Calu3 (cell line): ENCODE results near the gene NOL11. TPM values are rescaled to one million over a fixed set of nuclear protein-coding genes. Genes with fewer than 3 reads are reported as not detected.

Experiments used
- BruUV-seq: library from RNA; stranded (reverse); fragments of 400-500 nt; replicated peaks from 2 replicates; lab custom pipeline; 2021; lab: Mats Ljungman, UMichigan
- CTCF ChIA-PET: fragments of 300-600 bp; sonication (Branson Sonifier 250); formaldehyde crosslinking; loops from one replicate; lab custom pipeline; 2022; ENCODE audit warnings: antibody characterized with exemption; lab: Charles Lee
- DNase-seq: peaks from one replicate; pipeline ENCODE4 v3.0.0; 2022
- H3K27ac Mint-ChIP-seq: one replicate; pipeline ENCODE4 v1.8.0; 2022; ENCODE audit warnings: mixed read lengths; ENCODE audit not compliant: unreplicated experiment
- H3K27me3 Mint-ChIP-seq: one replicate; pipeline ENCODE4 v1.8.0; 2022; ENCODE audit warnings: mixed read lengths; ENCODE audit not compliant: unreplicated experiment
- H3K36me3 Mint-ChIP-seq: one replicate; pipeline ENCODE4 v1.8.0; 2022; ENCODE audit warnings: mild to moderate bottlenecking, moderate library complexity, mixed read lengths; ENCODE audit not compliant: insufficient read depth, unreplicated experiment
- H3K4me1 Mint-ChIP-seq: one replicate; pipeline ENCODE4 v1.8.0; 2022; ENCODE audit warnings: mild to moderate bottlenecking, low read depth, mixed read lengths; ENCODE audit not compliant: unreplicated experiment
- H3K4me3 Mint-ChIP-seq: one replicate; pipeline ENCODE4 v1.8.0; 2022; ENCODE audit warnings: mild to moderate bottlenecking, low read depth, moderate library complexity, mixed read lengths; ENCODE audit not compliant: unreplicated experiment
- H3K9me3 Mint-ChIP-seq: one replicate; pipeline ENCODE4 v1.8.0; 2022; ENCODE audit warnings: low read depth, mixed read lengths; ENCODE audit not compliant: unreplicated experiment
- intact Hi-C: fragments of 100-400 bp; cut with micrococcal nuclease; formaldehyde crosslinking; loops from one replicate; pipeline ENCODE4 v1.10.0; 2022; ENCODE audit not compliant: unreplicated experiment
- total RNA-seq: library from RNA; stranded (reverse); gene quantifications from 2 replicates; pipeline ENCODE4 v1.2.3, GENCODE V29; 2022
- TF ChIP-seq, protein P1 (sequence below): fragments of 200-600 bp; IDR thresholded peaks from one replicate; pipeline ENCODE4 v1.8.0; 2022; ENCODE audit warnings: antibody characterized with exemption; ENCODE audit not compliant: unreplicated experiment

NOL11 gene
- total RNA-seq, 1 experiment from 2014 or later, result 64.8 TPM

DNA sequence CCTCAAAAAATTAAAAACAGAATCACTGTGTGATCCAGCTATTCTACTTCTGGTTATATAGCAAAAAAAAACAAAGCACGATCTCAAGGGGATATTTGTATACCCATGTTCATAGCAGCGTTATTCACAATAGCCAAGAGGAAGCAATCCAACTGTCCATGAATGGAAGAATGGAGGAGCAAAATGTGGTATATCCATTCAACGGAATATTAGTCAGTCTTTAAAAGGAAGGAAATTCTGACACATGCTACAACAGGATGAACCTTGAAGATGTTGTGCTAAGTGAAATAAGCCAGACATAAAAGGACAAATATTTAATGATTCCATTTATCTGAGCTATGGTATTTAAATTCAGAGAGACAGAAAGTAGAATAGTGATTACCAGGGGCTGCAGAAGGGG, 4.6 kb upstream of the NOL11 start:
- H3K36me3 Mint-ChIP-seq, result peaks cover 13% of the 10 kb centered on the region

DNA sequence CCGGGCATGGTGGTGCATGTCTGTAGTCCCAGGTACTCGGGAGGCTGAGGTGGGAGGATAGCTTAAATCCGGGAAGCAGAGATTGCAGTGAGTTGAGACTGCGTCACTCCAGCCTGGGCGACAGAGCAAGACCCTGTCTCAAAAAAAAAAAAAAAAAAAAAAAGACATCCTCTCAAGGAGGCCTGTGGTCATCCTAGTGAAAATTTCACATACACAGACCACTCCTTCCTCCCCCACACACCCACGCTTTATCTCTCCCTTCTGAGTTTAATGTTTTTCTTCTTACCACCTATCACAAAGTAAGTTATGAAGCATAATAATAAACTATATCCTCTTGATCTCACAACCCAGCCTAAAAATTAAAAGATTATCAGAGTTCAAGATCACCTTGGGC, 1.3 kb upstream of the NOL11 start:
- no TSS peak for BruUV-seq
- peaks cover 23% of the 10 kb centered on the region for H3K36me3 Mint-ChIP-seq
- CTCF ChIA-PET, result interaction anchor here (0.7 kb wide), 1 partner anchor 426 kb away, joined by 5 read pairs; no protein-coding TSS in a partner anchor
- no peak overlapping the region for H3K27ac Mint-ChIP-seq
- no peaks in the 10 kb centered on the region for H3K9me3 Mint-ChIP-seq
- H3K27me3 Mint-ChIP-seq, result no peaks in the 10 kb centered on the region
- H3K4me1 Mint-ChIP-seq, result no peaks in the 10 kb centered on the region
- intact Hi-C loops, result no loop called here
- no peak overlapping the region for H3K4me3 Mint-ChIP-seq
- DNase-seq, result no peak
- TF ChIP-seq, protein P1, sequence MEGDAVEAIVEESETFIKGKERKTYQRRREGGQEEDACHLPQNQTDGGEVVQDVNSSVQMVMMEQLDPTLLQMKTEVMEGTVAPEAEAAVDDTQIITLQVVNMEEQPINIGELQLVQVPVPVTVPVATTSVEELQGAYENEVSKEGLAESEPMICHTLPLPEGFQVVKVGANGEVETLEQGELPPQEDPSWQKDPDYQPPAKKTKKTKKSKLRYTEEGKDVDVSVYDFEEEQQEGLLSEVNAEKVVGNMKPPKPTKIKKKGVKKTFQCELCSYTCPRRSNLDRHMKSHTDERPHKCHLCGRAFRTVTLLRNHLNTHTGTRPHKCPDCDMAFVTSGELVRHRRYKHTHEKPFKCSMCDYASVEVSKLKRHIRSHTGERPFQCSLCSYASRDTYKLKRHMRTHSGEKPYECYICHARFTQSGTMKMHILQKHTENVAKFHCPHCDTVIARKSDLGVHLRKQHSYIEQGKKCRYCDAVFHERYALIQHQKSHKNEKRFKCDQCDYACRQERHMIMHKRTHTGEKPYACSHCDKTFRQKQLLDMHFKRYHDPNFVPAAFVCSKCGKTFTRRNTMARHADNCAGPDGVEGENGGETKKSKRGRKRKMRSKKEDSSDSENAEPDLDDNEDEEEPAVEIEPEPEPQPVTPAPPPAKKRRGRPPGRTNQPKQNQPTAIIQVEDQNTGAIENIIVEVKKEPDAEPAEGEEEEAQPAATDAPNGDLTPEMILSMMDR, result no peak

More for the DNA sequence above, 4.6 kb upstream of the NOL11 start:
- CTCF ChIA-PET, result no interaction called here
- Mint-ChIP-seq H3K4me3 (no peak overlapping the region), H3K27ac (no peak overlapping the region), H3K9me3 (no peaks in the 10 kb centered on the region), H3K27me3 (no peaks in the 10 kb centered on the region), H3K4me1 (no peaks in the 10 kb centered on the region)
- TF ChIP-seq, protein P1, result no peak
- intact Hi-C loops, result no loop called here
- no peak for DNase-seq
- no TSS peak for BruUV-seq

DNA sequence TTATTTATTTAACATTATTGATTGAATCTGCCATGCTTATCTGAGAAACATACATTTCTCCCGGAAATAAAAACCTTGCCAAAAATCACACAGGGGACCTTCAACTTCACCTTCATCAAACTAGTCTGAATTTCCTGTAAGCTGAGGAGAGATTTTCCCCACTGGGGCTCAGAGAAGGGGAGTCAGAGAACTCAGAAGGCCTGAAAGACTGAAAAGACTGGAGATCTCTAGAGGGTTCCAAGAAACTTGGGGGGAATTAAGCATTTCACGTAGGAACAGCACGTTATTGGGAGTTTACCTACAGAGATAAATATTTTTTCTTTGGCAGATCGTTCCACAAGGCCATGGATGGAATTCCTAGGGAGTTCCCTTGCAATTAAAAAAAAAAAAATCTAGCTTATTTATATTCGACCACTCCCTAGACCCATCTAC, 528 bp upstream of the NOL11 start:
- intact Hi-C loops, result no loop called here
- no peak for DNase-seq
- CTCF ChIA-PET, result interaction anchor here (0.7 kb wide), 1 partner anchor 345 kb away, joined by 3 read pairs; no protein-coding TSS in a partner anchor
- H3K36me3 Mint-ChIP-seq, result peaks cover 31% of the 10 kb centered on the region
- peak overlapping the region; percentile 89 for H3K4me3 Mint-ChIP-seq
- H3K9me3 Mint-ChIP-seq, result no peaks in the 10 kb centered on the region
- TF ChIP-seq, protein P1, result no peak
- H3K27me3 Mint-ChIP-seq, result no peaks in the 10 kb centered on the region
- no peaks in the 10 kb centered on the region for H3K4me1 Mint-ChIP-seq
- TSS peak; percentile 99 for BruUV-seq
- peak overlapping the region; percentile 96 for H3K27ac Mint-ChIP-seq

DNA sequence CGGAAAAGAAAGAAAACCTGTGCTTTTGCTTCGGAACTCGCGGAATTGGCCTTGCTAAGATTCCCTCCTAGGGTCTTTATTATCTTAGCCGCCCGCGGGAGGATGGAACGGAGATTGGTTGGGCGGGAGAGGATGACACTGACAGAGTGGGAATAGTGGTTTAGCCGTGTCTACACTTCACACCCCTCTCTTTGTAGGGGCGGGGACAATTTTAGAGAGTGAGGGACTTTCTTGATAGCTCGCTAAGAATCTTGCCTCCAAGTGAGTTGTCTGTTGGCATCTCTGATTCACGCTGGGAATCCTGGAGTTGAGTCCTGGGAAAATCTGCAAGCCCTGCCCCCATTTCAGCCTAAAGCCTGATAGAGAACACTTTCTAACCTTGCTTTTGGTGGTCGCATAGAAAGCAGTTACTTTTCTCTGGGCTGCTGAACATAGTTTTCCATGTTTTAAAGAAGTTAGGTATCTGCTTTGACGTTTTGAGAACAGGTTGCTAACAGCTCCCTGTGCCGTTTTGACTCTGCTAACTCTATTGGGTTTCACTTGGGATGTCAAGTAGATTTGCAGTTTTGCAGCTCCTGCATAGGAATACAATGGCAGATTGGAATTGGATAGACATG, 697 bp downstream of the NOL11 start:
- H3K27ac Mint-ChIP-seq, result peak overlapping the region; percentile 96
- intact Hi-C loops, result no loop called here
- peak; percentile 21 for DNase-seq
- peak overlapping the region; percentile 89 for H3K4me3 Mint-ChIP-seq
- H3K27me3 Mint-ChIP-seq, result no peaks in the 10 kb centered on the region
- TF ChIP-seq, protein P1, result no peak
- no TSS peak for BruUV-seq
- CTCF ChIA-PET, result no interaction called here
- no peaks in the 10 kb centered on the region for H3K4me1 Mint-ChIP-seq
- no peaks in the 10 kb centered on the region for H3K9me3 Mint-ChIP-seq
- H3K36me3 Mint-ChIP-seq, result peaks cover 43% of the 10 kb centered on the region
